ENCODE results near the gene NRL. TPM values are rescaled to one million over a fixed set of nuclear protein-coding genes. Genes with fewer than 3 reads are reported as not detected.
"Not testable (repeated sequence)": the region's sequence is repeated elsewhere in the genome, so short reads cannot be mapped to it uniquely, and the experiment has no call there.

NRL gene
- total RNA-seq, 3 donors from 2014 or later (not counting 1 experiment from before 2014, with no cell fraction given), result 0.78 to 3.3 (median 2.8) TPM

GRCh38 chr14:24106672-24107271 is 8.0 kb downstream of the NRL start:
- ATAC-seq (no peak), DNase-seq (no peak)
- no peak overlapping the region for H3K27ac ChIP-seq (ENCODE audit: low read length)
- H3K27me3 ChIP-seq (ENCODE audit: control insufficient read depth, insufficient read depth, low read length), result no peaks in the 10 kb centered on the region
- Mint-ChIP-seq H3K9me3 (no peaks in the 10 kb centered on the region), H3K36me3 (peaks cover 10% of the 10 kb centered on the region), H3K27ac (no peak overlapping the region), H3K4me3 (no peak overlapping the region), H3K4me1 (peaks cover 8% of the 10 kb centered on the region in 2 donors), H3K27me3 (ENCODE audit: low read depth in 2 of 2) (no peaks in the 10 kb centered on the region)
- TF ChIP-seq CTCF (IDR thresholded peaks at IDR 0.05), result no peak
- H3K9me3 ChIP-seq (ENCODE audit: control insufficient read depth, insufficient read depth, low read length), result no peaks in the 10 kb centered on the region
- WGBS (ENCODE audit: insufficient coverage), result no CpG with 5 or more reads among the region's 4 CpGs
- peaks cover 7% of the 10 kb centered on the region for H3K36me3 ChIP-seq (ENCODE audit: control insufficient read depth, insufficient read depth, low read length)
- peaks cover 6% of the 10 kb centered on the region for H3K4me1 ChIP-seq (ENCODE audit: control insufficient read depth, insufficient read depth, low read length)
- no peak overlapping the region for H3K4me3 ChIP-seq (ENCODE audit: low read length)
- intact Hi-C loops (cut with micrococcal nuclease), result no loop called here

GRCh38 chr14:24105609-24106239 is 9.0 kb downstream of the NRL start:
- H3K27me3 ChIP-seq (ENCODE audit: control insufficient read depth, insufficient read depth, low read length); DNase-seq; H3K27me3 Mint-ChIP-seq (ENCODE audit: low read depth in 2 of 2); H3K9me3 ChIP-seq (ENCODE audit: control insufficient read depth, insufficient read depth, low read length); H3K4me3 Mint-ChIP-seq; H3K4me3 ChIP-seq (ENCODE audit: low read length); H3K36me3 Mint-ChIP-seq; H3K27ac ChIP-seq (ENCODE audit: low read length); ATAC-seq; intact Hi-C loops (cut with micrococcal nuclease); H3K36me3 ChIP-seq (ENCODE audit: control insufficient read depth, insufficient read depth, low read length); H3K4me1 Mint-ChIP-seq; H3K9me3 Mint-ChIP-seq; H3K27ac Mint-ChIP-seq; H3K4me1 ChIP-seq (ENCODE audit: control insufficient read depth, insufficient read depth, low read length): not testable (repeated sequence)
- 94% methylated on average over 8 of the region's 8 CpGs for WGBS (ENCODE audit: insufficient coverage)

GRCh38 chr14:24103451-24103850 is 11.3 kb downstream of the NRL start:
- H3K4me3 ChIP-seq (ENCODE audit: low read length), result no peak overlapping the region
- H3K36me3 ChIP-seq (ENCODE audit: control insufficient read depth, insufficient read depth, low read length), result peaks cover 14% of the 10 kb centered on the region
- H3K27ac Mint-ChIP-seq, result no peak overlapping the region
- peaks cover 2% of the 10 kb centered on the region for H3K4me1 ChIP-seq (ENCODE audit: control insufficient read depth, insufficient read depth, low read length)
- H3K27me3 Mint-ChIP-seq (ENCODE audit: low read depth in 2 of 2), result no peaks in the 10 kb centered on the region
- DNase-seq (no peak), ATAC-seq (no peak)
- H3K9me3 ChIP-seq (ENCODE audit: control insufficient read depth, insufficient read depth, low read length), result no peaks in the 10 kb centered on the region
- no peaks in the 10 kb centered on the region for H3K27me3 ChIP-seq (ENCODE audit: control insufficient read depth, insufficient read depth, low read length)
- intact Hi-C loops (cut with micrococcal nuclease), result no loop called here
- no peak overlapping the region for H3K27ac ChIP-seq (ENCODE audit: low read length)
- 95% methylated on average over 13 of the region's 13 CpGs for WGBS (ENCODE audit: insufficient coverage)
- H3K36me3 Mint-ChIP-seq, result peaks cover 10% of the 10 kb centered on the region
- H3K4me3 Mint-ChIP-seq, result no peak overlapping the region
- peaks cover 1 to 2% of the 10 kb centered on the region in 2 donors for H3K4me1 Mint-ChIP-seq
- no peak for TF ChIP-seq CTCF (IDR thresholded peaks at IDR 0.05)
- no peaks in the 10 kb centered on the region for H3K9me3 Mint-ChIP-seq

GRCh38 chr14:24102357-24103048 is 12.2 kb downstream of the NRL start:
- H3K27ac ChIP-seq (ENCODE audit: low read length), result no peak overlapping the region
- Mint-ChIP-seq H3K27me3 (ENCODE audit: low read depth in 2 of 2) (no peaks in the 10 kb centered on the region), H3K4me1 (no peaks in the 10 kb centered on the region), H3K36me3 (peaks cover 10% of the 10 kb centered on the region), H3K4me3 (no peak overlapping the region), H3K9me3 (no peaks in the 10 kb centered on the region), H3K27ac (no peak overlapping the region)
- H3K4me3 ChIP-seq (ENCODE audit: low read length), result no peak overlapping the region
- ATAC-seq (no peak), DNase-seq (no peak)
- no peaks in the 10 kb centered on the region for H3K27me3 ChIP-seq (ENCODE audit: control insufficient read depth, insufficient read depth, low read length)
- H3K9me3 ChIP-seq (ENCODE audit: control insufficient read depth, insufficient read depth, low read length), result no peaks in the 10 kb centered on the region
- intact Hi-C loops (cut with micrococcal nuclease), result no loop called here
- no peaks in the 10 kb centered on the region for H3K4me1 ChIP-seq (ENCODE audit: control insufficient read depth, insufficient read depth, low read length)
- peaks cover 17% of the 10 kb centered on the region for H3K36me3 ChIP-seq (ENCODE audit: control insufficient read depth, insufficient read depth, low read length)
- TF ChIP-seq CTCF (IDR thresholded peaks at IDR 0.05), result no peak
- WGBS (ENCODE audit: insufficient coverage), result 97% methylated on average over 7 of the region's 7 CpGs

Data from natural killer cell (primary cell).